OCI-LY3 (cell line): ENCODE data around the gene MIDN.
"Not testable (repeated sequence)": the region's sequence is repeated elsewhere in the genome, so short reads cannot be mapped to it uniquely, and the experiment has no call there.

ENCODE experiments used
- H2AFZ ChIP-seq: fragments of 200-600, 300-600 bp; shearing (Covaris generic); 2 replicates; pipeline ENCODE4 v1.6.0; 2014; ENCODE audit warnings: antibody characterized with exemption, low read depth, low read length
- H3K27ac ChIP-seq: fragments of 200-600, 300-600 bp; sonication (generic); 2 replicates; pipeline ENCODE4 v1.5.1; 2014; ENCODE audit warnings: mild to moderate bottlenecking, low read length, moderate library complexity, mixed read lengths
- H3K27me3 ChIP-seq: fragments of 200-600, 300-600 bp; sonication (generic); 2 replicates; pipeline ENCODE4 v1.6.1; 2014; ENCODE audit warnings: low read depth, low read length, mixed read lengths
- H3K36me3 ChIP-seq: fragments of 200-600, 300-600 bp; sonication (generic); replicated peaks from 2 replicates; pipeline ENCODE3; 2014; ENCODE audit warnings: low read depth, low read length, mixed read lengths
- H3K4me1 ChIP-seq: fragments of 300-600, 200-600 bp; sonication (generic); 2 replicates; pipeline ENCODE4 v1.6.1; 2014; ENCODE audit warnings: low read length, mixed read lengths
- H3K4me2 ChIP-seq: fragments of 200-600, 300-600 bp; sonication (generic); 2 replicates; pipeline ENCODE4 v1.6.1; 2014; ENCODE audit warnings: low read length, mixed read lengths
- H3K4me3 ChIP-seq: fragments of 300-600, 200-600 bp; sonication (generic); 2 replicates; pipeline ENCODE4 v1.5.1; 2014; ENCODE audit warnings: antibody characterized with exemption, mild to moderate bottlenecking, low read length, moderate library complexity
- H3K79me2 ChIP-seq: fragments of 300-600, 200-600 bp; shearing (Covaris generic); 2 replicates; pipeline ENCODE4 v1.6.1; 2014; ENCODE audit warnings: mild to moderate bottlenecking, low read length, mixed read lengths
- H3K9ac ChIP-seq: fragments of 300-600, 200-600 bp; shearing (Covaris generic); 2 replicates; pipeline ENCODE4 v1.6.0; 2014; ENCODE audit warnings: mild to moderate bottlenecking, low read length, moderate library complexity
- H3K9me3 ChIP-seq: fragments of 200-600, 300-600 bp; shearing (Covaris generic); 2 replicates; pipeline ENCODE4 v1.6.1; 2014; ENCODE audit warnings: low read length, mixed read lengths; ENCODE audit not compliant: insufficient read depth
- H4K20me1 ChIP-seq: fragments of 200-600, 300-600 bp; sonication (generic); 2 replicates; pipeline ENCODE4 v1.6.1; 2016; ENCODE audit warnings: low read length, mixed read lengths; ENCODE audit not compliant: insufficient read depth
- EZH2phosphoT487 ChIP-seq: fragments of 200-600 bp; shearing (Covaris generic); IDR thresholded peaks from 2 replicates; pipeline ENCODE4 v1.6.1; 2018; ENCODE audit warnings: antibody characterized with exemption, mixed run types, low read depth
- TF ChIP-seq, protein P1 (sequence below): fragments of 200-600, 300-600 bp; sonication (generic); IDR thresholded peaks from 2 replicates; pipeline ENCODE4 v1.5.1; 2014; ENCODE audit warnings: antibody characterized with exemption, low read length, low read depth

Gene MIDN

DNA sequence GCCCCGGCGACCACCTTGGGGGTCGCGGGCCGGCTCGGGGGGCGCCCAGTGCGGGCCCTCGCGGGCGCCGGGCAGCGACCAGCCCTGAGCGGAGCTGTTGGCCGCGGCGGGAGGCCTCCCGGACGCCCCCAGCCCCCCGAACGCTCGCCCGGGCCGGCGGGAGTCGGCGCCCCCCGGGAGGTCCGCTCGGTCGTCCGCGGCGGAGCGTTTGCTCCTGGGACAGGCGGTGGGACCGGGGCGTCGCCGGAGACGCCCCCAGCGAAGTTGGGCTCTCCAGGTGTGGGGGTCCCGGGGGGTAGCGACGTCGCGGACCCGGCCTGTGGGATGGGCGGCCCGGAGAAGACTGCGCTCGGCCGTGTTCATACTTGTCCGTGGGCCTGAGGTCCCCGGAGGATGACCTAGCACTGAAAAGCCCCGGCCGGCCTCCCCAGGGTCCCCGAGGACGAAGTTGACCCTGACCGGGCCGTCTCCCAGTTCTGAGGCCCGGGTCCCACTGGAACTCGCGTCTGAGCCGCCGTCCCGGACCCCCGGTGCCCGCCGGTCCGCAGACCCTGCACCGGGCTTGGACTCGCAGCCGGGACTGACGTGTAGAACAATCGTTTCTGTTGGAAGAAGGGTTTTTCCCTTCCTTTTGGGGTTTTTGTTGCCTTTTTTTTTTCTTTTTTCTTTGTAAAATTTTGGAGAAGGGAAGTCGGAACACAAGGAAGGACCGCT is 42.1 kb upstream of the MIDN start:
- H3K4me2 ChIP-seq, result peak overlapping the region; percentile 89
- peak overlapping the region; percentile 63 for H3K9ac ChIP-seq
- TF ChIP-seq EZH2phosphoT487, result no peak
- TF ChIP-seq, protein P1, sequence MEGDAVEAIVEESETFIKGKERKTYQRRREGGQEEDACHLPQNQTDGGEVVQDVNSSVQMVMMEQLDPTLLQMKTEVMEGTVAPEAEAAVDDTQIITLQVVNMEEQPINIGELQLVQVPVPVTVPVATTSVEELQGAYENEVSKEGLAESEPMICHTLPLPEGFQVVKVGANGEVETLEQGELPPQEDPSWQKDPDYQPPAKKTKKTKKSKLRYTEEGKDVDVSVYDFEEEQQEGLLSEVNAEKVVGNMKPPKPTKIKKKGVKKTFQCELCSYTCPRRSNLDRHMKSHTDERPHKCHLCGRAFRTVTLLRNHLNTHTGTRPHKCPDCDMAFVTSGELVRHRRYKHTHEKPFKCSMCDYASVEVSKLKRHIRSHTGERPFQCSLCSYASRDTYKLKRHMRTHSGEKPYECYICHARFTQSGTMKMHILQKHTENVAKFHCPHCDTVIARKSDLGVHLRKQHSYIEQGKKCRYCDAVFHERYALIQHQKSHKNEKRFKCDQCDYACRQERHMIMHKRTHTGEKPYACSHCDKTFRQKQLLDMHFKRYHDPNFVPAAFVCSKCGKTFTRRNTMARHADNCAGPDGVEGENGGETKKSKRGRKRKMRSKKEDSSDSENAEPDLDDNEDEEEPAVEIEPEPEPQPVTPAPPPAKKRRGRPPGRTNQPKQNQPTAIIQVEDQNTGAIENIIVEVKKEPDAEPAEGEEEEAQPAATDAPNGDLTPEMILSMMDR, result no peak
- no peaks in the 10 kb centered on the region for H3K9me3 ChIP-seq
- H3K27me3 ChIP-seq, result no peaks in the 10 kb centered on the region
- no peak overlapping the region for H2AFZ ChIP-seq
- H4K20me1 ChIP-seq, result peaks cover 23% of the 10 kb centered on the region
- H3K27ac ChIP-seq, result peak overlapping the region; percentile 5; the same call in 1 of the 2 replicates
- peaks cover 14% of the 10 kb centered on the region for H3K4me1 ChIP-seq
- peaks cover 55% of the 10 kb centered on the region for H3K79me2 ChIP-seq
- H3K36me3 ChIP-seq, result peaks cover 17% of the 10 kb centered on the region
- H3K4me3 ChIP-seq, result peak overlapping the region; percentile 86

DNA sequence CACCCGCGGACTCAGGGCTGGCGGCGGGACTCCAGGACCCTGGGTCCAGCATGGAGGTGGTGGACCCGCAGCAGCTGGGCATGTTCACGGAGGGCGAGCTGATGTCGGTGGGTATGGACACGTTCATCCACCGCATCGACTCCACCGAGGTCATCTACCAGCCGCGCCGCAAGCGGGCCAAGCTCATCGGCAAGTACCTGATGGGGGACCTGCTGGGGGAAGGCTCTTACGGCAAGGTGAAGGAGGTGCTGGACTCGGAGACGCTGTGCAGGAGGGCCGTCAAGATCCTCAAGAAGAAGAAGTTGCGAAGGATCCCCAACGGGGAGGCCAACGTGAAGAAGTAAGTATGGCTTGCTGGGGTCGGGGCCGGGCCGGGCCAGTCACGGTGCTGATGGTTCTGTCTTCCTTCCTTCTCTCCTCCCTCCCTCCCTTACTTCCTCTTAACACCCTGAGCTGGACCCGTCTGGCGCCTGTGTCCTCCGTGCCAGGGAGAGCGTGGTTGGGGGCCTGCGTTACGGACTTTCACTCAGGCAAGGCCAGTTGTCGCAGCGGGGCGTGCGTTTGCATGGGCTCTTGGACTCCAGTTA is 41.4 kb upstream of the MIDN start:
- no peak overlapping the region for H2AFZ ChIP-seq
- TF ChIP-seq, protein P1, result no peak
- TF ChIP-seq EZH2phosphoT487, result no peak
- H3K9ac ChIP-seq, result peak overlapping the region; percentile 63
- peak overlapping the region; percentile 4; the same call in 1 of the 2 replicates for H3K27ac ChIP-seq
- peaks cover 22% of the 10 kb centered on the region for H3K36me3 ChIP-seq
- H3K9me3 ChIP-seq, result no peaks in the 10 kb centered on the region
- H3K27me3 ChIP-seq, result no peaks in the 10 kb centered on the region
- H3K4me1 ChIP-seq, result peaks cover 14% of the 10 kb centered on the region
- H3K4me2 ChIP-seq, result peak overlapping the region; percentile 89
- peak overlapping the region; percentile 86 for H3K4me3 ChIP-seq
- H3K79me2 ChIP-seq, result peaks cover 62% of the 10 kb centered on the region
- H4K20me1 ChIP-seq, result peaks cover 29% of the 10 kb centered on the region

DNA sequence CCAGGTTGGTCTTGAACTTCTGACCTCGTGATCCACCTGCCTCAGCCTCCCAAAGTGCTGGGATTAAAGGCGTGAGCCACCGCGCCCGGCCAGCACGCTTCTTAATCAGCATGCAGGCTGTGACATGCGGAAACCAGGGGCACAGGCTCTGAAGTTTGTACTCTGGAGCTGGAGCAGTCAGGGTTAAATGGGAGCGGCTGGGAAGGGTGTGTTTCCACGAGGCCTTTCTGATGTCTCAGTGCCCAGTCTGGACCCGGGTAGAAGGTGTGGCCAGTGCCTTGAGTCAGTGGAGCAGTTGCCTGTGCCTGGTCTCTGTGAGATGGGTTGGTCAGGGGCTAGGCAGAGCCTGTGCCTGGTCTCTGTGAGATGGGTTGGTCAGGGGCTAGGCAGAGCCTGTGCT is 39.6 kb upstream of the MIDN start:
- not testable (repeated sequence) for H3K9ac ChIP-seq, H2AFZ ChIP-seq, H3K27ac ChIP-seq, H3K4me2 ChIP-seq, H3K9me3 ChIP-seq, H3K4me3 ChIP-seq, H3K27me3 ChIP-seq
- Histone ChIP-seq H3K36me3 (peaks cover 29% of the 10 kb centered on the region), H3K79me2 (peaks cover 79% of the 10 kb centered on the region), H4K20me1 (peaks cover 35% of the 10 kb centered on the region), H3K4me1 (peaks cover 20% of the 10 kb centered on the region)

DNA sequence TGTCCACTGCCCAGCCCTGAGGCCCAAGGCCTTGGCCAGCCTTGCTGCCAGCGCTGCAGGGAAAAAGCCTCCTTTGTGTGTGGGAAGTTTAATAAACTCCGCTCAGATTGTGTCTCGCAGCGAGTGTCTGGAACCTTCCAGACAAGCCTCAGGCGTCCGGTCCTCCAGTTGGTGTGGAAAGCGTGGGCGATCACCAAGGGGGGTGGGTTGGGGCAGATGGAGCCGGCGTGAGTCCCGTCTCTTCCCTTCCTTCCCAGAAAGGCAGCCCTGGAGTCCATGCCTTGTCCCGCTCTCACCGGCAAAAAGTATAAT is 38.2 kb upstream of the MIDN start:
- TF ChIP-seq, protein P1, result no peak
- TF ChIP-seq EZH2phosphoT487, result no peak
- Histone ChIP-seq H3K4me3 (no peak overlapping the region), H3K4me1 (peaks cover 21% of the 10 kb centered on the region), H3K79me2 (peaks cover 92% of the 10 kb centered on the region), H2AFZ (no peak overlapping the region), H3K27ac (no peak overlapping the region), H3K9ac (no peak overlapping the region), H3K4me2 (no peak overlapping the region), H3K36me3 (peaks cover 30% of the 10 kb centered on the region), H3K9me3 (no peaks in the 10 kb centered on the region), H4K20me1 (peaks cover 47% of the 10 kb centered on the region), H3K27me3 (no peaks in the 10 kb centered on the region)
